ENCODE measurements around the gene MAP7.

- TF ChIP-seq, protein P1, sequence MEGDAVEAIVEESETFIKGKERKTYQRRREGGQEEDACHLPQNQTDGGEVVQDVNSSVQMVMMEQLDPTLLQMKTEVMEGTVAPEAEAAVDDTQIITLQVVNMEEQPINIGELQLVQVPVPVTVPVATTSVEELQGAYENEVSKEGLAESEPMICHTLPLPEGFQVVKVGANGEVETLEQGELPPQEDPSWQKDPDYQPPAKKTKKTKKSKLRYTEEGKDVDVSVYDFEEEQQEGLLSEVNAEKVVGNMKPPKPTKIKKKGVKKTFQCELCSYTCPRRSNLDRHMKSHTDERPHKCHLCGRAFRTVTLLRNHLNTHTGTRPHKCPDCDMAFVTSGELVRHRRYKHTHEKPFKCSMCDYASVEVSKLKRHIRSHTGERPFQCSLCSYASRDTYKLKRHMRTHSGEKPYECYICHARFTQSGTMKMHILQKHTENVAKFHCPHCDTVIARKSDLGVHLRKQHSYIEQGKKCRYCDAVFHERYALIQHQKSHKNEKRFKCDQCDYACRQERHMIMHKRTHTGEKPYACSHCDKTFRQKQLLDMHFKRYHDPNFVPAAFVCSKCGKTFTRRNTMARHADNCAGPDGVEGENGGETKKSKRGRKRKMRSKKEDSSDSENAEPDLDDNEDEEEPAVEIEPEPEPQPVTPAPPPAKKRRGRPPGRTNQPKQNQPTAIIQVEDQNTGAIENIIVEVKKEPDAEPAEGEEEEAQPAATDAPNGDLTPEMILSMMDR (IDR thresholded peaks at IDR 0.05; ENCODE audit: low read depth, low read length, poor library complexity, severe bottlenecking), result no peak
- TF ChIP-seq EZH2phosphoT487 (IDR thresholded peaks at IDR 0.05; ENCODE audit: borderline replicate concordance, low read length), result no peak
Measured at GRCh38 chr6:136494710-136495109, 55.5 kb downstream of the MAP7 start.

Data from DOHH2 (cell line).